CD4-positive, alpha-beta T cell treated with Interleukin-2 at 100 ng/mL for 4 hours (primary cell): Measurements from ENCODE around the gene PDZD4.
A peak's percentile ranks its signal among the peaks of the same experiment; 100 is the strongest.

Source experiments
- DNase-seq: peaks from one replicate; pipeline ENCODE4 v3.0.0-alpha.2; 2020; ENCODE audit warnings: low spot score

The PDZD4 gene

DNA sequence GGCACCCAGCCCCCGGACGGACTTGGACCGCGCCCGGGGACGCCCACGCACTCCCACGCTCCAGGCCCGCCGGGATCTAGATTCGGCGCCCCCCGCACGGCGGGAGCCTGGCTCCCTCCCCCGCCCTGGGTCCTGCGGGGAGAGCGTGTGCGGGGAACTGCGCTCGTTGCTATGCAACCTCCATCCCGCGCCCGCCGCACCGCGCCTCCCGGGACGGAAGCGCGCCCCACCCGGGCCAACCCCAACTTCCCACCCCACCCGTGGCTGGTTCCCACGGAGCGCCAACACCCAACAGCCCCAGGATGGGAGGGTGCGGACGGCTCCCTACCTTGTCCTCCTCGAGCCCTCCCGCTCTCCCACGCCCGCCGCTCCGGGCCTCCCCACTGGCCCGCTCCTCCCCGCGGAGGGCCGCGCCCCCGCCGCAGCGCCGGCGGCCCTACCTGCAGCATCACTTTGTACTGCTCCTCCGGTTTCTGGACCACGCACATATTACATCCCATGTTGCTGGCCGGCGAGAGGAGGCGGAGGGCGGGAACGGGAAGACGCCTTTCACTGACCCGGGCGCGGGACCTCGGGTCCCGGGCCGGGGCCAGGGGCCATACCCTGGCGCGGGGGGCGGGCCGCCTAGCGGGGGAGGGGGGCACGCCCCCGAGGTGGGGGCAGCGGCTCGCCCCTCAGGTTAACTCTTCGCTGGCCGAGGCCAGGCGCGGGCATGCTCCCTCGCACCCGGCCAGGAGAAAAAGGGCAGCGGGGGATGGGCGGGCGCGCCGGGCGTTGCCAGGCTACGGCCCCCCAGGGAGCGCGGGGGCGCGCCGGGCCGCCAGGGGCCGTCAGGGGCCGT, at the start of gene PDZD4:
Gene PDZD4 (minus strand): TSS at position 746 of the 841 bp plus-strand sequence. CDS start 246 bp downstream, at position 500.
- no peak for DNase-seq

DNA sequence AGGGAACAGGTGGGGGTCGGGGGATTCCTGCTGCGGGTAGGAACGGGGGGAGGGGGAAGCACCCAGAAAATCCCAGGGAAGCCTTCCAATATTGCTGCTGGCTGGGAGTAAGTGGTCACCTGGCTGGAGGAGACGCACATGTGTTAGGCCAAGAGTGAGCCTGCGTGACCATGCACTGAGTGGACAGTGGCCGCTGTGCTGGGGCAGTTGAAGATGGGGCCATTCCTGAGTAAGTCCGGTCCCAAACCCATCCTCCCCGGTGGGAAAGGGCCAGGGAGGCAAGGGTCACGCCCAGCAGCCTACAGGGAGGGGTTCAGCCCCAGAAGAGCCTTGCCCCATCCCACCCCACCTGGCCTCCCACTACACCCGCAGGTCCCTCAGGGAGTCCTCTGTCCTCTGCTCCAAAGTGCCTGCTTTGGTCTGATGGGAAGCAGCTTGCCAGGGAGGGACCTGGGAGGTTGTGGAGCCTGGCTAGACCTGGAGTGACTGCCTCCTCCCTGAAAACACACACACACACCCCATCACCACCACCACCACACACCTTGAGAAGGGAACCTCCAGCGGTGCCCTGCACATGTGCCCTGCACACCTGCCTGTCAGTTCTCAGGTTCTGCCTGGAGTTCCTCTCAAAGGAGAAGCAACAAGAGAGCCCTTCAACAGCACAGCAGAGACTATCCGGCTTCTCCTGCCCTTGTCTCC, 49.5 kb upstream of the PDZD4 start:
- DNase-seq = no peak

GRCh38 chrX:153878969-153879653, 48.8 kb upstream of the PDZD4 start:
- DNase-seq = no peak

- DNase-seq = no peak
Measured at GRCh38 chrX:153878345-153878744, 48.0 kb upstream of the PDZD4 start.

GRCh38 chrX:153877571-153878261, 47.4 kb upstream of the PDZD4 start:
- DNase-seq = no peak

DNA sequence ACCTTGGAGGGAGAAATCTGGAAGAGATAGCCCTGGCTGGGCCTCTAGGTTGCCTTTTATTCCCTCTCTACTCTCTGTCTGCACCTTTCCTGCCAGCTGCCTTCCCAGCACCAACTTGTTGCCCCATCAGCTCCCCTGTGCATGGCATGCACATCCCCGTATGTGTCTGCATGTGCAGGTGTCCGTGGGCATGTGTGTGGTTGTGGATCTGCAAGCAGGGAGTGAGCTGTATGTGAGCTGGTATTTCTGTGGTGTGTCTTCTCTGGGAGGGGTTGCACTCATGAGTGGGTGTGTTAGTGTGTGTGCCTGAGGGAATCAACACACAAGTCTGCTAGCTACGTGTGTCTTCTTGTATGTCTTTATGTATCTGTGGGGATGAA, 45.8 kb upstream of the PDZD4 start:
- DNase-seq = no peak

- DNase-seq = peak; percentile 61
Measured at GRCh38 chrX:153875391-153876111, 45.2 kb upstream of the PDZD4 start.

DNA sequence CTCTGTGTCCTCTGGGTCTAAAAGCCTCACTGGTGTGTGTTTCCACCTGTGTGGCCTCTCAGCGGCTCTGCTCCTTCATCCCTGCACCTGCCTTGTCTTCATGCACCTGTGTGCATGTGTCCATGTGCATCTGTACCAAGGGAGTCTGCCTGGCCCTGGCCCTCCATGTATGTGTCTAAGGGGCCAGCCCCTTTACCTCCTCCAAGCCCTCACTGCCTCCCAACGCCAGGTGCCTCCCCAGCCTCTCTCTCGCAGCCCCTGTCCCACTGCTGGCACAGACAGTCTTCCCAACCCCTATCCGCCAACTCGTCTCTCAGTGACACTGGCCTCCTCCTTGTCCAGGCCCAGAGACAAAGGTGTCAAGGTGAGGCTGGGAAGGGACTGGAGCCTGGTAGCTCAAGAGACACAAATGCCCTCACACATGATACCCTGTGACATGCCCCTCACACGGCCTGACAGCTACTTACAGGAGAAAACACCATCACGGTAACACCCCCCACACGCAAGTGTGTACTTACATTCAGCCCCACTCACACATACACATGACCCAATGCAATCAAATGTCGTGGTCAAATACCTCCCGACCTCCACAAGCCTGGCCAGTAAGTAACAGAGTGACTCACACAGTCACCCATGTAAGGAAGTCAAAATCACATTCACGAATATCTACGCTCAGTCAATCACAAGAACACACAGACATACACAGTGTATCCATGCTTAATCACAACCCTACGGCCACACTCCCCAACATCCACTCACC, 44.2 kb upstream of the PDZD4 start:
- no peak for DNase-seq

DNA sequence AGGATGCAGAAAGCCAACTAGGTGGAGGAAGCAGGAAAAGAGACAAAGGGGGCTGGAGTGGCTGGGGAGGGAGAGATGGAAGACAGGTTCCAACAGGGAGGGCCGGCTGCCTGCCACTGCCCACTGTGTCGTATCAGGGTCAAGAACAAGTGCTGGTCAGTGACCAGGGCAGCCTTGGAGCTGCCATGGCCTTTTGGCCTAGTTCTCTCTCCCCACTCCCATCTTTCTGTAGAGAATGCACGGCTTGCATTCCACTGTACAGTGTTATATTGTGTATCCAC, 43.7 kb upstream of the PDZD4 start:
- no peak for DNase-seq

- no peak for DNase-seq
Measured at GRCh38 chrX:153873282-153874084, 43.1 kb upstream of the PDZD4 start.

GRCh38 chrX:153871946-153872878, 41.9 kb upstream of the PDZD4 start:
- DNase-seq = no peak

DNA sequence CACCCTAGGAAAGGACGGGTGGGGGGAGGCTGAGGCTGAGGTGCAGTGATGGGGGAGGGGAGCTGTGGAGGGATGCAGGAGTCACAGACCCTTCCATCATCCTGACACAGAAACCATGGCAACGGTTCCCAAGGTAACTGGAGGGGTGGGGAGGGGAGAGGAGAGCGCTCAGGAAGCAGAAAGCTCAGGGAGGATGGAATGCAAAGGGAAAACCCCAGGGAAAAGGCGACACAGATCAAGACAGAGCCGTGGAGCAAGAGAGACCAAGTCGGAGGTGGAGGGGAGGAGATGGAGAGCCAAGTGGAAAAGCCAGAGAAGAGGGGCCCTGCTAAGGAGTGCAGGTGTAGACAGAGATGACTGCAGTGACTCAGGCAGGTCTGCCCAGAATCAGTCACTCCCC, 41.1 kb upstream of the PDZD4 start:
- DNase-seq = no peak

GRCh38 chrX:153870791-153871360, 40.5 kb upstream of the PDZD4 start:
- DNase-seq = no peak

- no peak for DNase-seq
Measured at GRCh38 chrX:153870288-153870690, 39.9 kb upstream of the PDZD4 start.

GRCh38 chrX:153869473-153870287, 39.3 kb upstream of the PDZD4 start:
- DNase-seq = no peak

DNA sequence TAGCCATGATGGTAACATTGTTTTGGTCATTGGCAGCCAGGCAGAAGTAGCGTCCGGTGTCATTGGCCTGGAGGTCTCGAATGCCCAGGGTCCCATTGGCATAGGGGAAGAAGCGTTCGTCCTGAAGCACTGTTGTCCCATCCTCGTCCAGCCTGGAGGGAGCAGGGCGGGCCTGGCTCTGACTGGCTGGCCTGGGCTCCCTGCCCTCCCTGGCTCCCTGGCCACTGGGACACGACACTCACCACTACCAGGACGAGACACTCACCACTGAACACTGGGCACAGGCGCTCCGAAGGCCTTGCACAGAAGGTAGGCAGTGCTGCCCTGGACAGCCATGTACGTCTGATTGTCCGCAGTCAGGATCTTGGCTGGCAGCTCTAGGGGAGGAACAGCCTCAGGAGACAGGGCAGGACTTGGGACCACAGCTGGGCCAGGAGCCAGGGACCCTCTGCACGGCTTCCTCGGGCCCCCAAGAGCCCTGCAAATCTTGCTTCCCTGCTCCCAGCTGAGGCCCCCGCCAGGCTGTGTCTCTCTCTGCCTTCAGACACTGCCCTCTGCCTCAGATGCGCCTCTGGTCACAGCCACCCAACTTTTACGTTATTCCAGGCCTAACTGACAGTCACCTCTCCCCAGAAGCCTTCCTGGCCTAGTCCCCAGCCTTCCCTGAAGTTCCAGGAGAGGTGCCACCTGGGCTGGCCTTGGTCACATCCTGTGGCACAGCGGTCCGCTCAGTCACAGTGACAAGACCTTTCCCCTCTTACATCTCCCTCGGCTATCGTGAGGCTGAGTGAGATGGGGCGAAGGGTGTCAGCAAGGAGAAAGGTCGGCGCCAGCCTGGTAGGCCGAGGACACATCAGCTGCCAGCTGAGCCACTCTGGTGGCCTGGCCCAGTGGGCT, 38.5 kb upstream of the PDZD4 start:
- DNase-seq = no peak

- no peak for DNase-seq
Measured at GRCh38 chrX:153867671-153868070, 37.3 kb upstream of the PDZD4 start.
